HepG2 (cell line): ENCODE results near the gene TRIP6. TPM values are rescaled to one million over a fixed set of nuclear protein-coding genes. Genes with fewer than 3 reads are reported as not detected.

ENCODE experiments used
- ATAC-seq: fragments of 200-7000 bp; cut with Tn5 transposase; 3 replicates; pipeline ENCODE4 v1.9.1; 2020; ENCODE audit warnings: mild to moderate bottlenecking, moderate library complexity
- BruUV-seq: library from RNA; stranded (reverse); fragments of 400-500 nt; replicated peaks from 2 replicates; lab custom pipeline; 2021; lab: Mats Ljungman, UMichigan
- CTCF ChIA-PET: fragments of 300-600 bp; formaldehyde crosslinking; extraction: SDS; loops from one replicate; lab custom pipeline; 2021; ENCODE audit warnings: low total read pairs, inconsistent platforms, low intra/inter-chr PET ratio; lab: Yijun Ruan, JAX
- POLR2A ChIA-PET: fragments of 350-600 bp; sonication (Branson Sonifier 250); formaldehyde crosslinking; loops from one replicate; lab custom pipeline; 2020; ENCODE audit warnings: antibody characterized with exemption, inconsistent platforms; lab: Yijun Ruan, JAX
- DNase-seq: peaks from one replicate; pipeline ENCODE4 v3.0.0-alpha.2; 2015; ENCODE audit warnings: low spot score
- FAIRE-seq: peaks from 3 replicates; lab custom pipeline; 2011; peaks lifted over from hg19 to GRCh38; lab: Jason Lieb, UNC
- H2AFZ ChIP-seq: one replicate; pipeline ENCODE4 v1.6.1; 2011; ENCODE audit warnings: low read length, inconsistent platforms
- H3K27ac ChIP-seq: fragments of 300-600 bp; 3 replicates; pipeline ENCODE4 v1.8.0; 2011; ENCODE audit warnings: mixed run types, mild to moderate bottlenecking, mixed read lengths, low read length, inconsistent platforms; ENCODE audit not compliant: insufficient read depth; ENCODE audit errors: extremely low read length
- H3K27me3 ChIP-seq, 2 experiments: fragments of 200-600 bp in 1 of 2; 2 replicates in 1 of 2; 3 replicates in 1 of 2; pipeline versions ENCODE4 v1.6.0 to v1.8.0; 2011; ENCODE audit warnings: low read length in 2 of 2, mild to moderate bottlenecking in 2 of 2, moderate library complexity in 2 of 2, inconsistent platforms in 1 of 2; ENCODE audit not compliant: insufficient read depth in 2 of 2, control insufficient read depth in 1 of 2
- H3K36me3 ChIP-seq, 2 experiments: fragments of 200-600 bp in 1 of 2; replicated peaks in 1 of 2; 2 replicates in 1 of 2; 3 replicates in 1 of 2; pipeline versions ENCODE4 v1.5.1 to v1.8.0; 2011; ENCODE audit warnings: low read length in 2 of 2, inconsistent platforms in 1 of 2; ENCODE audit not compliant: insufficient read depth in 2 of 2, control insufficient read depth in 1 of 2
- H3K4me1 ChIP-seq: 2 replicates; pipeline ENCODE4 v1.5.1; 2012; ENCODE audit warnings: low read length, inconsistent platforms; ENCODE audit not compliant: insufficient read depth
- H3K4me2 ChIP-seq: 2 replicates; pipeline ENCODE4 v1.6.0; 2011; ENCODE audit warnings: low read depth, low read length, inconsistent platforms
- H3K4me3 ChIP-seq, 3 experiments: fragments of 200-600 bp in 1 of 3; sonication (generic), shearing (Covaris generic) in 1 of 3; replicated peaks in 1 of 3; 2 replicates each; pipeline ENCODE4 v1.5.1; 2011 to 2016; ENCODE audit warnings: low read length in 3 of 3, inconsistent platforms in 2 of 3, low read depth in 2 of 3, mild to moderate bottlenecking in 2 of 3, control low read depth in 1 of 3, mixed read lengths in 1 of 3; ENCODE audit not compliant: insufficient read depth in 1 of 3
- H3K79me2 ChIP-seq: one replicate; pipeline ENCODE4 v1.6.1; 2011; ENCODE audit warnings: low read length, inconsistent platforms; ENCODE audit not compliant: insufficient read depth
- H3K9ac ChIP-seq: 2 replicates; pipeline ENCODE4 v1.6.0; 2011; ENCODE audit warnings: mild to moderate bottlenecking, low read depth, low read length, inconsistent platforms; ENCODE audit not compliant: insufficient read depth
- H3K9me3 ChIP-seq: 2 replicates; pipeline ENCODE4 v1.5.1; 2012; ENCODE audit warnings: mild to moderate bottlenecking, low read length
- H4K20me1 ChIP-seq: 2 replicates; pipeline ENCODE4 v1.6.0; 2011; ENCODE audit warnings: inconsistent platforms, mild to moderate bottlenecking, low read length, moderate library complexity; ENCODE audit not compliant: insufficient read depth
- AGO2 ChIP-seq: fragments of 200-400 bp; formaldehyde crosslinking; optimal IDR thresholded peaks from 2 replicates; pipeline ENCODE3; 2017; ENCODE audit warnings: mild to moderate bottlenecking, low read depth, low read length, moderate library complexity
- HMG20A ChIP-seq: IDR thresholded peaks from 2 replicates; pipeline ENCODE4 v1.6.1; 2016; ENCODE audit warnings: borderline replicate concordance
- POLR2AphosphoS5 ChIP-seq: IDR thresholded peaks from 2 replicates; pipeline ENCODE4 v1.6.1; 2012; ENCODE audit warnings: low read depth, low read length
- POLR2G ChIP-seq: fragments of 200-400 bp; formaldehyde crosslinking; IDR thresholded peaks from 2 replicates; pipeline ENCODE4 v1.6.1; 2018; ENCODE audit warnings: mild to moderate bottlenecking, low read depth, low read length, moderate library complexity
- PRPF4 ChIP-seq: fragments of 200-400 bp; formaldehyde crosslinking; IDR thresholded peaks from 2 replicates; pipeline ENCODE4 v1.6.1; 2016; ENCODE audit warnings: low read length, low read depth; ENCODE audit not compliant: poor library complexity, severe bottlenecking
- RARG ChIP-seq: sonication (generic); formaldehyde crosslinking; IDR thresholded peaks from 2 replicates; pipeline ENCODE4 v1.4.0; 2020; ENCODE audit warnings: low read depth, mild to moderate bottlenecking, missing genetic modification reagents
- RBFOX2 ChIP-seq: fragments of 200-400 bp; formaldehyde crosslinking; IDR thresholded peaks from 2 replicates; pipeline ENCODE4 v1.6.1; 2017; ENCODE audit warnings: low read depth, mild to moderate bottlenecking, low read length
- RBM22 ChIP-seq: fragments of 200-400 bp; formaldehyde crosslinking; optimal IDR thresholded peaks from 2 replicates; pipeline ENCODE3; 2017; ENCODE audit warnings: mild to moderate bottlenecking, low read length, moderate library complexity
- ZNF292 ChIP-seq: sonication (generic); formaldehyde crosslinking; IDR thresholded peaks from 2 replicates; pipeline ENCODE4 v1.8.1; 2022; ENCODE audit warnings: mild to moderate bottlenecking, low read depth, missing genetic modification reagents, borderline replicate concordance
- ZNF451 ChIP-seq: sonication (generic); formaldehyde crosslinking; IDR thresholded peaks from 2 replicates; pipeline ENCODE4 v1.5.0; 2020; ENCODE audit warnings: mild to moderate bottlenecking, missing genetic modification reagents
- ZNF616 ChIP-seq: sonication (generic); formaldehyde crosslinking; IDR thresholded peaks from 2 replicates; pipeline ENCODE4 v1.5.0; 2020; ENCODE audit warnings: low read depth, mild to moderate bottlenecking, missing genetic modification reagents
- ZNF629 ChIP-seq: sonication (generic); formaldehyde crosslinking; conservative IDR thresholded peaks from 2 replicates; pipeline ENCODE4 v1.5.0; 2020; ENCODE audit warnings: missing genetic modification reagents
- ZSCAN20 ChIP-seq: sonication (generic); formaldehyde crosslinking; IDR thresholded peaks from 2 replicates; pipeline ENCODE4 v1.4.0; 2020; ENCODE audit warnings: missing genetic modification reagents, mild to moderate bottlenecking, borderline replicate concordance
- WGBS: methylation state at CpG from one replicate; pipeline ENCODE4 v1.1.6; 2017; ENCODE audit warnings: low lambda C conversion rate; 5-methylcytosine and 5-hydroxymethylcytosine counted together
- in situ Hi-C: cut with HindIII; loops from 2 replicates; pipeline ENCODE4 v1.10.0; 2017; ENCODE audit warnings: low pct_unique_long_range_greater_than_20kb; ENCODE audit not compliant: extremely low pct_ligation_motif_present
- intact Hi-C: fragments of 100-400 bp; cut with micrococcal nuclease; formaldehyde crosslinking; loops from one replicate; pipeline ENCODE4 v1.10.0; 2022; ENCODE audit not compliant: unreplicated experiment
- polyA plus RNA-seq, 8 experiments: library from polyadenylated mRNA; depleted of rRNA in 3 of 8; stranded (reverse) in 7 of 8; unstranded in 1 of 8; fragments of >200 nt; fragmentation: Illumina TruSeq in 4 of 8; extraction: Trizol in 4 of 8; gene quantifications; 2 replicates each; pipeline versions ENCODE4 v1.2.1 to v1.2.3, GENCODE V29; 2011 to 2016; ENCODE audit warnings: low read depth in 4 of 8, missing spikeins in 1 of 8, mixed read lengths in 1 of 8; ENCODE audit not compliant: insufficient read depth in 1 of 8
- total RNA-seq, 5 experiments: library from RNA; depleted of rRNA; stranded (reverse); fragments of >200 nt; fragmentation: Illumina TruSeq; extraction: Trizol; gene quantifications; 2 replicates each; pipeline ENCODE4 v1.2.3, GENCODE V29; 2016; ENCODE audit warnings: low read depth in 1 of 5
- TF ChIP-seq, protein P1 (sequence below): sonication (generic); formaldehyde crosslinking; IDR thresholded peaks from 2 replicates; pipeline ENCODE4 v1.4.0; 2020; ENCODE audit warnings: missing genetic modification reagents

Gene TRIP6
- total and polyA plus RNA-seq, 2 of the 13 experiments (the other 11 are each of a cell fraction or from before 2014, with no cell fraction given): 0.34 to 0.38 TPM

- TF ChIP-seq POLR2AphosphoS5 (no peak), POLR2G (peak; percentile 42; the same call in 1 of the 2 replicates), HMG20A (CRISPR knock-in tag) (no peak)
- TF ChIP-seq, protein P1, sequence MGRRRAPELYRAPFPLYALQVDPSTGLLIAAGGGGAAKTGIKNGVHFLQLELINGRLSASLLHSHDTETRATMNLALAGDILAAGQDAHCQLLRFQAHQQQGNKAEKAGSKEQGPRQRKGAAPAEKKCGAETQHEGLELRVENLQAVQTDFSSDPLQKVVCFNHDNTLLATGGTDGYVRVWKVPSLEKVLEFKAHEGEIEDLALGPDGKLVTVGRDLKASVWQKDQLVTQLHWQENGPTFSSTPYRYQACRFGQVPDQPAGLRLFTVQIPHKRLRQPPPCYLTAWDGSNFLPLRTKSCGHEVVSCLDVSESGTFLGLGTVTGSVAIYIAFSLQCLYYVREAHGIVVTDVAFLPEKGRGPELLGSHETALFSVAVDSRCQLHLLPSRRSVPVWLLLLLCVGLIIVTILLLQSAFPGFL (CRISPR knock-in tag): no peak
- H3K4me1 ChIP-seq: peaks cover 51% of the 10 kb centered on the region
- no peak for DNase-seq
- no peak for ATAC-seq
- no peak overlapping the region for H2AFZ ChIP-seq
- in situ Hi-C loops: loop anchor here (25.0 kb wide), 1 partner anchor 402 kb away; no protein-coding TSS in a partner anchor
- FAIRE-seq: no peak
- intact Hi-C loops: no loop called here
- peaks cover 37 to 78% of the 10 kb centered on the region in 2 experiments for H3K36me3 ChIP-seq
- no peak overlapping the region for H3K27ac ChIP-seq
- H3K4me2 ChIP-seq: no peak overlapping the region
- no peaks in the 10 kb centered on the region for H3K9me3 ChIP-seq
- POLR2A ChIA-PET: interaction anchor here (6.0 kb wide), 1 partner anchor 10 kb away, joined by 141 read pairs; the partner anchor contains the start of gene SRRT
- no TSS peak for BruUV-seq
- no peaks in the 10 kb centered on the region for H4K20me1 ChIP-seq
- H3K9ac ChIP-seq: no peak overlapping the region
- H3K79me2 ChIP-seq: peaks cover 15% of the 10 kb centered on the region
- 79% methylated on average over 22 of the region's 22 CpGs for WGBS
- no peak overlapping the region for H3K4me3 ChIP-seq
- no peaks in the 10 kb centered on the region for H3K27me3 ChIP-seq
- CTCF ChIA-PET: no interaction called here
Observed at GRCh38 chr7:100885440-100886141, 18.4 kb downstream of the TRIP6 start.

DNA sequence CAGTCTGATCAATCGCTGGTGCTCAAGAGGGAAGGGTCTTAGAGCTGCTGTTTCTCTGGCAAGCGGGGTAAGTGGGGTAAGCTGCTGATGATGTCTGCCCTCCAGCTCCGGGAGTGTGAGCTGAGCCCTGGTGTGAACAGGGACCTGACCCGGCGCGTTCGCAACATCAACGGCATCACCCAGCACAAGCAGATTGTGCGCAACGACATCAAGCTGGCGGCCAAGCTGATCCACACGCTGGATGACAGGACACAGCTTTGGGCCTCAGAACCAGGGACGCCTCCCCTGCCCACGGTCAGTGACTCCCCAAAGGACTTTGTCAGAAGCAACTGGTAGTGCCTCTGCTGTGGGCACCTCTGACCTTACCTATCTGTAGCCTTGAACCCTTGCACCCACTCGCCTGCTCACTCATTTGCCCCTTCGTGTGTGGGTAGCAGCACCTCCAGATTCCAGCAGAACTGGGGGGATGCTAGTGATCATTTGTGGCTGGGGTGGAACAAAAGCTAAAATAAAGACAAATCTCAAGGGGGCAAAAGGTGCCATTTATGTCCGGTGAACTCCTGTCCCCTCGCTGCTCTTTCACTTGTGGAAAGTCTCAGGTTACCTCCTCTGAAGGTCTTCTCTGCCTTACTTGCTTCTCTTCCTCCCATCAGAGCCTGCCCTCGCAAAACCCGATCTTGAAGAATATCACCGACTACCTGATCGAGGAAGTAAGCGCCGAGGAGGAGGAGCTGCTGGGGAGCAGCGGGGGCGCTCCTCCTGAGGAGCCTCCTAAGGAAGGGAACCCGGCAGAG lies 19.2 kb downstream of the TRIP6 start:
- no peak overlapping the region for H3K9ac ChIP-seq
- no peak overlapping the region for H3K27ac ChIP-seq
- FAIRE-seq (no peak), ATAC-seq (no peak), DNase-seq (no peak)
- ChIA-PET POLR2A (interaction anchor here (6.0 kb wide), 1 partner anchor 11 kb away, joined by 141 read pairs; the partner anchor contains the start of gene SRRT), CTCF (no interaction called here)
- peaks cover 58% of the 10 kb centered on the region for H3K4me1 ChIP-seq
- no peaks in the 10 kb centered on the region for H3K27me3 ChIP-seq
- no peak overlapping the region for H3K4me3 ChIP-seq
- no peaks in the 10 kb centered on the region for H4K20me1 ChIP-seq
- no peaks in the 10 kb centered on the region for H3K9me3 ChIP-seq
- intact Hi-C loops (no loop called here), in situ Hi-C loops (loop anchor here (25.0 kb wide), 1 partner anchor 401 kb away; no protein-coding TSS in a partner anchor)
- H3K79me2 ChIP-seq: peaks cover 11% of the 10 kb centered on the region
- H3K4me2 ChIP-seq: no peak overlapping the region
- WGBS: 98% methylated on average over 23 of the region's 27 CpGs
- H3K36me3 ChIP-seq: peaks cover 34 to 71% of the 10 kb centered on the region in 2 experiments
- TF ChIP-seq POLR2G (peak; percentile 55; the same call in 1 of the 2 replicates), ZNF616 (CRISPR knock-in tag) (no peak), ZSCAN20 (CRISPR knock-in tag) (no peak), RBM22 (peak; percentile 33), ZNF629 (CRISPR knock-in tag) (peak; percentile 52), ZNF451 (no peak), RARG (CRISPR knock-in tag) (no peak), AGO2 (peak; percentile 24), ZNF292 (CRISPR knock-in tag) (no peak), PRPF4 (peak; percentile 9), RBFOX2 (peak; percentile 30; the same call in 1 of the 2 replicates)
- H2AFZ ChIP-seq: no peak overlapping the region
- no TSS peak for BruUV-seq
